GM21528 (cell line): ENCODE measurements around the gene PPME1.
"Not testable (repeated sequence)": the region's sequence is repeated elsewhere in the genome, so short reads cannot be mapped to it uniquely, and the experiment has no call there.

Experiments used
- ATAC-seq: cut with Tn5 transposase; IDR thresholded peaks from one replicate; pipeline ENCODE4 v1.9.1; 2021; ENCODE audit warnings: mild to moderate bottlenecking, moderate library complexity; ENCODE audit not compliant: unreplicated experiment, low FRiP score

Gene PPME1

GRCh38 chr11:74170694-74171629, at the start of gene PPME1, which contains the start of gene C2CD3:
Gene PPME1 (plus strand): TSS chr11:74171289. CDS start chr11:74171422, 133 bp downstream.
Gene C2CD3 (minus strand): TSS chr11:74171002. CDS start chr11:74170792, 210 bp downstream.
- peak; percentile 95 for ATAC-seq

GRCh38 chr11:74121804-74122203, 49.3 kb upstream of the PPME1 start:
- no peak for ATAC-seq

GRCh38 chr11:74123008-74123448, 48.1 kb upstream of the PPME1 start:
- ATAC-seq, result no peak

GRCh38 chr11:74129121-74129520, 42.0 kb upstream of the PPME1 start:
- ATAC-seq, result not testable (repeated sequence)

GRCh38 chr11:74132833-74133232, 38.3 kb upstream of the PPME1 start:
- no peak for ATAC-seq

- ATAC-seq, result no peak
These were observed 37.7 kb upstream of the PPME1 start for GRCh38 chr11:74133436-74133835.

- no peak for ATAC-seq
These were observed 36.4 kb upstream of the PPME1 start for GRCh38 chr11:74134661-74135060.

GRCh38 chr11:74135127-74135840, 35.8 kb upstream of the PPME1 start:
- no peak for ATAC-seq

- no peak for ATAC-seq
These were observed 33.1 kb upstream of the PPME1 start for GRCh38 chr11:74138021-74138420.

GRCh38 chr11:74138572-74138971, 32.5 kb upstream of the PPME1 start:
- no peak for ATAC-seq

- no peak for ATAC-seq
These were observed 31.8 kb upstream of the PPME1 start for GRCh38 chr11:74139151-74139918.

- ATAC-seq, result not testable (repeated sequence)
These were observed 31.1 kb upstream of the PPME1 start for GRCh38 chr11:74139919-74140431.

GRCh38 chr11:74141241-74141695, 29.8 kb upstream of the PPME1 start:
- no peak for ATAC-seq

- ATAC-seq, result no peak
These were observed 29.2 kb upstream of the PPME1 start for GRCh38 chr11:74141908-74142307.

- ATAC-seq, result no peak
These were observed 28.5 kb upstream of the PPME1 start for GRCh38 chr11:74142624-74143023.

GRCh38 chr11:74144592-74144991, 26.5 kb upstream of the PPME1 start:
- no peak for ATAC-seq

- no peak for ATAC-seq
These were observed 23.7 kb upstream of the PPME1 start for GRCh38 chr11:74147199-74147929.

- no peak for ATAC-seq
These were observed 17.9 kb upstream of the PPME1 start for GRCh38 chr11:74153224-74153623.

GRCh38 chr11:74154620-74155281, 16.3 kb upstream of the PPME1 start:
- no peak for ATAC-seq
